Suprapubic skin (tissue), 4 donors: ENCODE measurements around the gene UCN2. TPM values are rescaled to one million over a fixed set of nuclear protein-coding genes. Genes with fewer than 3 reads are reported as not detected.

ENCODE experiments used
- DNase-seq, 2 donors: peaks; one replicate each; pipeline ENCODE4 v3.0.0-alpha.2; 2019; ENCODE audit warnings: low spot score in 2 of 2
- H3K27ac ChIP-seq: fragments of 200-600 bp; sonication (generic); one replicate; pipeline ENCODE4 v1.5.1; 2019
- H3K27me3 ChIP-seq: fragments of 200-600 bp; sonication (generic); one replicate; pipeline ENCODE4 v1.5.1; 2019
- H3K36me3 ChIP-seq: fragments of 200-600 bp; sonication (generic); one replicate; pipeline ENCODE4 v1.5.1; 2019
- H3K4me1 ChIP-seq: fragments of 200-600 bp; sonication (generic); one replicate; pipeline ENCODE4 v1.5.1; 2019
- H3K4me3 ChIP-seq: fragments of 200-600 bp; sonication (generic); one replicate; pipeline ENCODE4 v1.5.1; 2019; ENCODE audit warnings: mild to moderate bottlenecking
- H3K9me3 ChIP-seq: fragments of 200-600 bp; sonication (generic); one replicate; pipeline ENCODE4 v1.5.1; 2019
- EP300 ChIP-seq: sonication (generic); formaldehyde crosslinking; IDR thresholded peaks from one replicate; pipeline ENCODE4 v1.6.1; 2017; ENCODE audit warnings: antibody characterized with exemption
- POLR2A ChIP-seq, 2 donors: fragments of 450-650 bp; IDR thresholded peaks; one replicate each; pipeline ENCODE4 v1.6.1; 2017; ENCODE audit warnings: antibody characterized with exemption in 2 of 2, mild to moderate bottlenecking in 2 of 2, moderate library complexity in 2 of 2
- POLR2AphosphoS5 ChIP-seq, 3 donors: sonication (generic); formaldehyde crosslinking; IDR thresholded peaks; one replicate each; pipeline ENCODE4 v1.6.1; 2017; ENCODE audit warnings: antibody characterized with exemption in 3 of 3
- WGBS: methylation state at CpG from one replicate; pipeline ENCODE4 v1.1.5; 2018; 5-methylcytosine and 5-hydroxymethylcytosine counted together
- total RNA-seq, 4 donors: library from RNA; depleted of rRNA; stranded (reverse); fragments of >200 nt; gene quantifications; one replicate each; pipeline ENCODE4 v1.1.0, GENCODE V29; 2016
- TF ChIP-seq, protein P1 (sequence below), 2 donors: fragments of 200-600 bp in 1 of 2; fragments of 450-650 bp in 1 of 2; sonication (generic) in 1 of 2; IDR thresholded peaks; one replicate each; pipeline ENCODE4 v1.5.1; 2016 to 2019; ENCODE audit warnings: antibody characterized with exemption in 2 of 2, mild to moderate bottlenecking in 1 of 2, moderate library complexity in 1 of 2

Gene UCN2
- total RNA-seq, 4 donors from 2014 or later: 10.1 to 23.7 (median 18.0) TPM

DNA sequence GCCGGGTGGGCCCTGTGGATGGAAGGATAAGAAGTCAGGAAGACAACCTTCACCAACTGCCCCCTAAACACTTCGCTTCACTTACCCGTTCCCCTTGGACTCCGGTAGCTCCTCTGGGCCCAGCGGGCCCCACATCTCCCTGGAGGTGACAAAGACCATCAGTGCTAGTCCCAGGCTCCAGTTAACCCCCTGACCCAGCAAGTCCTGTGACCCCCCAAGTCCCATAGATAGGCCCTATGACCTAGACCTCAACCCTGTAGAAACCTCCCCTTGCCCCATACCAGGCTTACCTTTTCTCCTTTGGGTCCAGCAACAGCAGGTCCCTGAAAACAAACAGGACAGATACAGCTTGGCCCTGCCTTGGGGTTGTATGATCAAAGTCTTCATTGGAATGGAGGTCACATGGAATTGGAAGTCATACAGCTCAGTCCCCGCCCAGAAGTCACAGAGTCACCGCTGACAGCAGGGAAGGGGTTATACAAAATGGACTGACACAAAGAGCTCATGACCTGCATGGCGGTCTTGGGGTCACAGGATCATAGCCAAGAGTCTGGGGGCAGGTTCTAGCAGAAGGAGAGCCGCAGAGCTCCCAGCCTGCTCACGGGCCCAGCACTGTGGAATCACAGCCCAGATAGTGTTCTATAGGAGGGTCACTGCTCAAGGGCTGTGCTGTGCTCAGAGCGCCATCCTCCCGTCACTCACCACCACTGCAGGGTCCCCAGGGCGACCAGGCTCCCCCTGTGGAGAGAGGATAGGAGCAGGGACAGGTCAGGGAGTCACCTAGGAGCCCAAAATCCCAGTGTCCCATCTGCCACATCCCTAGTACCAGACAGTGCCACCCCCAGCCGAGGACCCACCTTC lies 18.3 kb upstream of the UCN2 start:
- WGBS: 89% methylated on average over 9 of the region's 14 CpGs
- H3K36me3 ChIP-seq: peaks cover 67% of the 10 kb centered on the region
- TF ChIP-seq POLR2AphosphoS5 (IDR thresholded peaks at IDR 0.05) (no peak), POLR2A (IDR thresholded peaks at IDR 0.05) (no peak)
- TF ChIP-seq, protein P1, sequence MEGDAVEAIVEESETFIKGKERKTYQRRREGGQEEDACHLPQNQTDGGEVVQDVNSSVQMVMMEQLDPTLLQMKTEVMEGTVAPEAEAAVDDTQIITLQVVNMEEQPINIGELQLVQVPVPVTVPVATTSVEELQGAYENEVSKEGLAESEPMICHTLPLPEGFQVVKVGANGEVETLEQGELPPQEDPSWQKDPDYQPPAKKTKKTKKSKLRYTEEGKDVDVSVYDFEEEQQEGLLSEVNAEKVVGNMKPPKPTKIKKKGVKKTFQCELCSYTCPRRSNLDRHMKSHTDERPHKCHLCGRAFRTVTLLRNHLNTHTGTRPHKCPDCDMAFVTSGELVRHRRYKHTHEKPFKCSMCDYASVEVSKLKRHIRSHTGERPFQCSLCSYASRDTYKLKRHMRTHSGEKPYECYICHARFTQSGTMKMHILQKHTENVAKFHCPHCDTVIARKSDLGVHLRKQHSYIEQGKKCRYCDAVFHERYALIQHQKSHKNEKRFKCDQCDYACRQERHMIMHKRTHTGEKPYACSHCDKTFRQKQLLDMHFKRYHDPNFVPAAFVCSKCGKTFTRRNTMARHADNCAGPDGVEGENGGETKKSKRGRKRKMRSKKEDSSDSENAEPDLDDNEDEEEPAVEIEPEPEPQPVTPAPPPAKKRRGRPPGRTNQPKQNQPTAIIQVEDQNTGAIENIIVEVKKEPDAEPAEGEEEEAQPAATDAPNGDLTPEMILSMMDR (IDR thresholded peaks at IDR 0.05): no peak
- H3K9me3 ChIP-seq: no peaks in the 10 kb centered on the region
- H3K4me1 ChIP-seq: peaks cover 4% of the 10 kb centered on the region
- no peaks in the 10 kb centered on the region for H3K27me3 ChIP-seq
- H3K27ac ChIP-seq: no peak overlapping the region
- no peak overlapping the region for H3K4me3 ChIP-seq
- DNase-seq: no peak

DNA sequence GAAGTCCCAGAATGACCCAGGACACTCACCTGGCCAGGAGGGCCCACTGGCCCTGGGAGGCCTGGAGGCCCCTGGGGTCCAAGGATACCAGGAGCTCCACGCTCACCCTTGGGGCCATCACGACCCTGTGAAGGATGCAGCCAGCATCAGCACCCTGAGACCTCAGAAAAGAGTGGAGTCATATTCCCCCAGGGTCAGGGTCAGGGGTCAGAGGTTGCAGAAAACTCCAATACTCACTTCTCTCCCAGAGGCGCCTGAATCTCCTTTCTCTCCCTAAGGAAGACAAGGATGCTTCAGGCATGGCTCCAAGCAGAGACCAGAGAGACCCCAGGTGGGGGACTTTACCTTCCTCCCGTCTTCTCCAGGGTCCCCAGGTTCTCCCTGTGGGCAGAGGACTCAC lies 13.1 kb upstream of the UCN2 start:
- H3K27ac ChIP-seq: no peak overlapping the region
- H3K4me1 ChIP-seq: peaks cover 4% of the 10 kb centered on the region
- peaks cover 71% of the 10 kb centered on the region for H3K36me3 ChIP-seq
- no peak for DNase-seq
- no peaks in the 10 kb centered on the region for H3K27me3 ChIP-seq
- WGBS: 79% methylated on average over 4 of the region's 4 CpGs
- TF ChIP-seq EP300: no peak
- no peak for TF ChIP-seq POLR2A (IDR thresholded peaks at IDR 0.05)
- TF ChIP-seq, protein P1 (IDR thresholded peaks at IDR 0.05): no peak
- no peak for TF ChIP-seq POLR2AphosphoS5 (IDR thresholded peaks at IDR 0.05)
- no peaks in the 10 kb centered on the region for H3K9me3 ChIP-seq
- H3K4me3 ChIP-seq: no peak overlapping the region

DNA sequence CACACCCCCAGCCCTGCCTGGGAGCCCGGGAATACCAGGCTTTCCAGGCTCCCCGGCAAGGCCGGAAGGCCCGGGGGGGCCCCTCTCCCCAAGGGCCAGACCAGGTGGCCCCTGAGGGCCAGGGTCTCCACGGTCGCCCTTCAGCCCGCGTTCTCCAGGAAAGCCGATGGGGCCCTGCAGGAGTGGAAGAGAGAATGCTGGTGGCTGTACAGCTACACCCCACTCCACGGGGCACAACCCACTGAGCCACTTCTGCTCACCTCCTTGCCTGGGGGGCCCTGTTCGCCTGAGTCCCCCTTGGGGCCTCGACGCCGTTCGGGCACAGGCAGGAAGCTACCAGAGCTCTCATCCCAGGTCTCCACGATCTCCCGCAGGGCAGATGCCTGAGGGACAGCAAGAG lies 11.8 kb upstream of the UCN2 start:
- 75% methylated on average over 10 of the region's 17 CpGs for whole genome bisulfite sequencing
- Histone ChIP-seq H3K27me3 (no peaks in the 10 kb centered on the region), H3K9me3 (no peaks in the 10 kb centered on the region), H3K36me3 (peaks cover 72% of the 10 kb centered on the region), H3K4me1 (peaks cover 4% of the 10 kb centered on the region), H3K4me3 (no peak overlapping the region), H3K27ac (no peak overlapping the region)
- TF ChIP-seq POLR2AphosphoS5 (IDR thresholded peaks at IDR 0.05): no peak
- TF ChIP-seq POLR2A (IDR thresholded peaks at IDR 0.05): no peak
- TF ChIP-seq, protein P1 (IDR thresholded peaks at IDR 0.05): no peak
- TF ChIP-seq EP300: no peak
- DNase-seq: no peak

DNA sequence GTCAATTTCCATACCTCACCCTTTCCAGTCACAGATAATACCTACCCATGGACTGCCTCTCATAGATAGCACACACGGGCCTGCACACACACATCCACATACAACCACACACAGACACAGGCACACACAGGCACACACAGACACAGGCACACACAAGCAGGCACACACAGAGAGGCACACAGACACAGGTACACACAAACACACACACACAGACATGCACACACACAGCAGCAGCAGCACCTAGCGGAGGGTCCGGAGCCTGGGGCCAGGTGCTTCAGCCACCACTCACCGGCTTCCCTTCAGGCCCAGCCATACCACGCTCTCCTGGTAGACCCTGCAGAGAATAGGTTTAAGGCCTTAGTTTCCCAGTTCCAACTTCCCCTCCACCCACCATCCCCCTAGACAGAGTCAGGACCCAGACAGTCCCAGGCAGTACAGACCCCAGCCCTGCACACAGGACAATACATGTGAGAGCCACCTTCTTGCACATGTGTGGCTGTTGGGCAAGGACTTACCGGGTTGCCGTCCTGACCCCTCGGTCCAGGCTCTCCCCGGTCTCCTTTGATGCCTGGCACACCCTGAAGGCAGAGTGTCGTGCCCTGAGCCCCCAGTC lies 10.5 kb upstream of the UCN2 start:
- H3K27me3 ChIP-seq: no peaks in the 10 kb centered on the region
- 93% methylated on average over 3 of the region's 10 CpGs for WGBS
- H3K4me3 ChIP-seq: no peak overlapping the region
- DNase-seq: no peak
- peaks cover 4% of the 10 kb centered on the region for H3K4me1 ChIP-seq
- H3K9me3 ChIP-seq: no peaks in the 10 kb centered on the region
- TF ChIP-seq POLR2AphosphoS5 (IDR thresholded peaks at IDR 0.05) (no peak), POLR2A (IDR thresholded peaks at IDR 0.05) (no peak), EP300 (no peak)
- TF ChIP-seq, protein P1 (IDR thresholded peaks at IDR 0.05): no peak
- H3K36me3 ChIP-seq: peaks cover 82% of the 10 kb centered on the region
- H3K27ac ChIP-seq: no peak overlapping the region

DNA sequence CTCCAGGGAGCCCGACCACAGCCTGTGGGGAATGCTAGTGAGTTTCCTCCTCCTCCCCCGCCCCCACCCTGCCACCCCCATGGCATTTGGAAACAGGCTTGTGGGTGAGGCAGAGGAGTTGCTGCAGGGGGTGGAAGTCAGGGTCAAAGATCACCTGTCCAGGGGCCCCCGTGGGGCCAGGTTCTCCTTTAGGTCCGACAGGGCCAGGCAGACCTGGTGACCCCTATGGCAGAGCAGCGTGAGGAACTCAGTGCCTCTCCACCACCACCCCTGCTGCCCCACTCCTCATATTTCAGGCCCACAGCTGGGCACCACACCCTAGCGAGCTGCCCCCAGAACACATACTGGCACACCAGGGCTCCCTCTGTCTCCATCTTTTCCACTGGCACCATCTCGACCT lies 8.9 kb upstream of the UCN2 start:
- Histone ChIP-seq H3K27ac (no peak overlapping the region), H3K4me1 (no peaks in the 10 kb centered on the region), H3K36me3 (peaks cover 84% of the 10 kb centered on the region), H3K9me3 (no peaks in the 10 kb centered on the region), H3K4me3 (no peak overlapping the region), H3K27me3 (no peaks in the 10 kb centered on the region)
- DNase-seq: no peak
- TF ChIP-seq, protein P1 (IDR thresholded peaks at IDR 0.05): no peak
- TF ChIP-seq POLR2A (IDR thresholded peaks at IDR 0.05) (no peak), EP300 (no peak), POLR2AphosphoS5 (IDR thresholded peaks at IDR 0.05) (no peak)
- 79% methylated on average over 7 of the region's 7 CpGs for WGBS
